ENCODE results near the gene GMDS.

DNA sequence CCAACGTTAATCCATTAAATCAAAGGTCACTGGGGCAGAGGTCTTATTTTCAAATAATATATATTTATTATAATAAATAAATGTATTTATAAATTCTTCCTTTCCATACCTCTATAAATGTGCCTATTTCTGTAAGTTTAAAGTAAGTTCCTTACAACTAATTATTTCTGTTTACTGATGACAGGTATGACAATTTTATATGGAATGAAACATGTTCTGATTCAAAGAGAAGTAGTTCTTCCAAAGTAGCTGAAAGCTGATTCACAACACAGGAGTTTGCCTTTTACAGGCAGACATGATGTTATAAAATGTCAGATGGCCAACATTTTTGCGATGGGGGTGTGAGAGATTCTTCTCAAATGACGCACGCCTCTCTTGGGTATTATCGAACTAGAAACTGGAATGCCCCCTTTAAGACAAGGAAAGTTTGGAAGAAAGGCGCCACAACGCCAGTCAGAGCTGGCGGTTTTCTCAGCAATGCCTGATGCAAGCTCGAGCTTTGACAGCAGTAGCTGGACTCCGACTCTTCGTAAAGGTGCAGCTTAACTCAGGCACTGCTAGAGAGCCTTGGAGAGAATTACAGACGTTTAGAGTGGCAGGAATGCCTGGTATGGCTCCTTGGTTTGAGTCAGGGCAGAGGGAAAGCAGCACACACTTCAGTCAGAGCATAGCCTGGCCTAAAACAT lies 543.6 kb downstream of the GMDS start:
- TF ChIP-seq, protein P1, sequence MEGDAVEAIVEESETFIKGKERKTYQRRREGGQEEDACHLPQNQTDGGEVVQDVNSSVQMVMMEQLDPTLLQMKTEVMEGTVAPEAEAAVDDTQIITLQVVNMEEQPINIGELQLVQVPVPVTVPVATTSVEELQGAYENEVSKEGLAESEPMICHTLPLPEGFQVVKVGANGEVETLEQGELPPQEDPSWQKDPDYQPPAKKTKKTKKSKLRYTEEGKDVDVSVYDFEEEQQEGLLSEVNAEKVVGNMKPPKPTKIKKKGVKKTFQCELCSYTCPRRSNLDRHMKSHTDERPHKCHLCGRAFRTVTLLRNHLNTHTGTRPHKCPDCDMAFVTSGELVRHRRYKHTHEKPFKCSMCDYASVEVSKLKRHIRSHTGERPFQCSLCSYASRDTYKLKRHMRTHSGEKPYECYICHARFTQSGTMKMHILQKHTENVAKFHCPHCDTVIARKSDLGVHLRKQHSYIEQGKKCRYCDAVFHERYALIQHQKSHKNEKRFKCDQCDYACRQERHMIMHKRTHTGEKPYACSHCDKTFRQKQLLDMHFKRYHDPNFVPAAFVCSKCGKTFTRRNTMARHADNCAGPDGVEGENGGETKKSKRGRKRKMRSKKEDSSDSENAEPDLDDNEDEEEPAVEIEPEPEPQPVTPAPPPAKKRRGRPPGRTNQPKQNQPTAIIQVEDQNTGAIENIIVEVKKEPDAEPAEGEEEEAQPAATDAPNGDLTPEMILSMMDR (IDR thresholded peaks at IDR 0.05; ENCODE audit: control extremely low read depth in 1 of 3, insufficient read depth in 1 of 3, low read depth in 1 of 3, low read length in 3 of 3), result no peak
- TF ChIP-seq BCL11A (IDR thresholded peaks at IDR 0.05; ENCODE audit: low read depth in 2 of 2, low read length in 2 of 2) (no peak), YY1 (IDR thresholded peaks at IDR 0.05; ENCODE audit: low read depth, low read length) (no peak), SRF (IDR thresholded peaks at IDR 0.05; ENCODE audit: low read depth, low read length) (no peak), POLR2AphosphoS5 (IDR thresholded peaks at IDR 0.05; ENCODE audit: low read depth, low read length) (no peak), GABPA (IDR thresholded peaks at IDR 0.05; ENCODE audit: borderline replicate concordance, insufficient read depth, low read length) (no peak), CREB1 (IDR thresholded peaks at IDR 0.05) (no peak), KDM1A (IDR thresholded peaks at IDR 0.05; ENCODE audit: borderline replicate concordance, low read length) (no peak), SAP30 (IDR thresholded peaks at IDR 0.05; ENCODE audit: insufficient read depth, insufficient replicate concordance, low read length) (no peak), BACH1 (IDR thresholded peaks at IDR 0.05; ENCODE audit: low read length) (no peak), POLR2A (IDR thresholded peaks at IDR 0.05; ENCODE audit: control extremely low read depth in 1 of 2, low read depth in 2 of 2, low read length in 2 of 2) (no peak), SUZ12 (IDR thresholded peaks at IDR 0.05; ENCODE audit: low read length) (no peak)
- TF ChIP-seq, protein P2, sequence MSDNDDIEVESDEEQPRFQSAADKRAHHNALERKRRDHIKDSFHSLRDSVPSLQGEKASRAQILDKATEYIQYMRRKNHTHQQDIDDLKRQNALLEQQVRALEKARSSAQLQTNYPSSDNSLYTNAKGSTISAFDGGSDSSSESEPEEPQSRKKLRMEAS (IDR thresholded peaks at IDR 0.05), result no peak
